ENCODE data around the gene SLC4A1.

DNA sequence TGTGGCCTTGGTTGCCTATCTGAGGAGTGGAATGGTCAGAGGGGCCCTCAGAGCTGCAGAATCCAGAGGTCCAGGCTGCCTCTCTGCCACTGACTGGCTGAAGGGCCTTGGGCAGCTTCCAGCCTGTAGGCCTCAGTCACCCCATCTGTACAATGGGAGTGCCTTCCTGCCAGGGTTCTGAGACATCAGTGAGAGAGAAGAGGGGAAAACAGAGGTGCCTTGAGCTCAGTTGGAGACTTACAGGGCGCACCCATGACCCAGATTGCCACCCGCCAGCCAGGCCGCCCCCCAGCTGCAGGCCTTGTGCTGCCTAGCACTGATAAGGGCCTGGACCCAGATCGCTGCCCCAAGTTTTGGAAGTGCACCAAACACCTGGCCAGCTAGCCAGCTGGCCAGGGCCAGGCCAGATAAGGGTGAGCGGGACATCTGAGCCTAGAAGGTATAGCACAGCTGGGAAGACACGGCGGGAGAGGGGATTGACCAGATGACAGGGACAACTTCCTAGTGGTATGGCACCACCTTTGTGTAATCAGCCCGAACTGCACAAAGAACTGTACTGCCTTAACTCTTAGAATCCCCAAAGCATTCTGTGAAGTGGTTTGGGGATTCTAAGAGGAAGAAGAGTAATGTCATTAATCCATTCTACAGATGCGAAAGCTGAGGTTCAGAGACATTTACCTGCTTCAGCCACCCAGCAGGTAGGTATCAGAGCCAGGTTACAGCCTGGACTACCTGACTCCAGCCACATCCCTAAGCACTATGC, 1.4 kb downstream of the SLC4A1 start:
- TF ChIP-seq CTCF (IDR thresholded peaks at IDR 0.05) (no peak), CBX8 (IDR thresholded peaks at IDR 0.05) (no peak), JUNB (IDR thresholded peaks at IDR 0.05) (no peak), ZFP36 (IDR thresholded peaks at IDR 0.05; ENCODE audit: borderline replicate concordance, partially characterized antibody) (no peak), KDM5A (IDR thresholded peaks at IDR 0.05) (no peak), EP300 (IDR thresholded peaks at IDR 0.05) (no peak), KDM1A (IDR thresholded peaks at IDR 0.05; ENCODE audit: low read depth) (peak; percentile 67; the same call in 1 of the 2 replicates), ESRRA (IDR thresholded peaks at IDR 0.05; ENCODE audit: borderline replicate concordance, low read length) (no peak)
- TF ChIP-seq, protein P1, sequence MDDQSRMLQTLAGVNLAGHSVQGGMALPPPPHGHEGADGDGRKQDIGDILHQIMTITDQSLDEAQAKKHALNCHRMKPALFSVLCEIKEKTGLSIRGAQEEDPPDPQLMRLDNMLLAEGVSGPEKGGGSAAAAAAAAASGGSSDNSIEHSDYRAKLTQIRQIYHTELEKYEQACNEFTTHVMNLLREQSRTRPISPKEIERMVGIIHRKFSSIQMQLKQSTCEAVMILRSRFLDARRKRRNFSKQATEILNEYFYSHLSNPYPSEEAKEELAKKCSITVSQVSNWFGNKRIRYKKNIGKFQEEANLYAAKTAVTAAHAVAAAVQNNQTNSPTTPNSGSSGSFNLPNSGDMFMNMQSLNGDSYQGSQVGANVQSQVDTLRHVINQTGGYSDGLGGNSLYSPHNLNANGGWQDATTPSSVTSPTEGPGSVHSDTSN (IDR thresholded peaks at IDR 0.05), result no peak
- TF ChIP-seq, protein P2, sequence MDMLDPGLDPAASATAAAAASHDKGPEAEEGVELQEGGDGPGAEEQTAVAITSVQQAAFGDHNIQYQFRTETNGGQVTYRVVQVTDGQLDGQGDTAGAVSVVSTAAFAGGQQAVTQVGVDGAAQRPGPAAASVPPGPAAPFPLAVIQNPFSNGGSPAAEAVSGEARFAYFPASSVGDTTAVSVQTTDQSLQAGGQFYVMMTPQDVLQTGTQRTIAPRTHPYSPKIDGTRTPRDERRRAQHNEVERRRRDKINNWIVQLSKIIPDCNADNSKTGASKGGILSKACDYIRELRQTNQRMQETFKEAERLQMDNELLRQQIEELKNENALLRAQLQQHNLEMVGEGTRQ (IDR thresholded peaks at IDR 0.05), result no peak
